Ishikawa (cell line): ENCODE measurements around the gene CITED1.

Experiments used
- CEBPB ChIP-seq: IDR thresholded peaks from 2 replicates; pipeline ENCODE4 v1.6.1; 2012
- EP300 ChIP-seq: IDR thresholded peaks from 2 replicates; pipeline ENCODE4 v1.6.1; 2012; ENCODE audit warnings: borderline replicate concordance
- FOXM1 ChIP-seq: IDR thresholded peaks from 2 replicates; pipeline ENCODE4 v1.6.1; 2012; ENCODE audit warnings: low read depth, borderline replicate concordance
- MAX ChIP-seq: IDR thresholded peaks from 2 replicates; pipeline ENCODE4 v1.6.1; 2012
- NFIC ChIP-seq: IDR thresholded peaks from 2 replicates; pipeline ENCODE4 v1.6.1; 2012
- RAD21 ChIP-seq: IDR thresholded peaks from 2 replicates; pipeline ENCODE4 v1.6.1; 2012; ENCODE audit warnings: low read depth
- TCF12 ChIP-seq: IDR thresholded peaks from 2 replicates; pipeline ENCODE4 v1.6.1; 2012; ENCODE audit warnings: low read depth
- TEAD4 ChIP-seq: IDR thresholded peaks from 2 replicates; pipeline ENCODE4 v1.6.1; 2012

GRCh38 chrX:72304877-72305276 lies 837 bp downstream of the CITED1 start:
- TF ChIP-seq RAD21 = no peak
- TF ChIP-seq EP300 = no peak
- no peak for TF ChIP-seq FOXM1
- no peak for TF ChIP-seq MAX
- no peak for TF ChIP-seq TCF12
- no peak for TF ChIP-seq NFIC
- no peak for TF ChIP-seq TEAD4
- TF ChIP-seq CEBPB = no peak
